Liver (tissue), 9 donors: ENCODE measurements around the gene TUBB6. TPM values are rescaled to one million over a fixed set of nuclear protein-coding genes. Genes with fewer than 3 reads are reported as not detected.

Experiments used
- DNase-seq: peaks from one replicate; pipeline ENCODE4 v3.0.0-alpha.2; 2017; ENCODE audit warnings: low spot score
- H3K27ac ChIP-seq, 2 donors: one replicate each; pipeline ENCODE4 v1.7.0; 2013; ENCODE audit warnings: inconsistent platforms in 2 of 2, low read length in 2 of 2, control low read depth in 1 of 2, low read depth in 1 of 2, mild to moderate bottlenecking in 1 of 2
- H3K27me3 ChIP-seq, 4 donors: one replicate each; pipeline versions ENCODE4 v1.6.1 to v1.7.0; 2013; ENCODE audit warnings: low read length in 3 of 4, inconsistent platforms in 1 of 4, mild to moderate bottlenecking in 1 of 4, moderate library complexity in 1 of 4; ENCODE audit not compliant: control insufficient read depth in 4 of 4, insufficient read depth in 4 of 4
- H3K36me3 ChIP-seq, 4 donors: one replicate each; pipeline versions ENCODE4 v1.6.1 to v1.7.0; 2013; ENCODE audit warnings: low read length in 3 of 4, mild to moderate bottlenecking in 3 of 4, low read depth in 1 of 4, moderate library complexity in 1 of 4; ENCODE audit not compliant: control insufficient read depth in 4 of 4, insufficient read depth in 3 of 4
- H3K4me1 ChIP-seq, 4 donors: one replicate each; pipeline versions ENCODE4 v1.6.1 to v1.7.0; 2013; ENCODE audit warnings: low read length in 3 of 4, mild to moderate bottlenecking in 3 of 4, moderate library complexity in 1 of 4; ENCODE audit not compliant: control insufficient read depth in 4 of 4, insufficient read depth in 4 of 4
- H3K4me3 ChIP-seq, 3 donors: one replicate each; pipeline versions ENCODE4 v1.6.1 to v1.7.0; 2013; ENCODE audit warnings: low read length in 3 of 3, control low read depth in 1 of 3, low read depth in 1 of 3, mild to moderate bottlenecking in 1 of 3
- H3K9ac ChIP-seq, 2 donors: one replicate each; pipeline ENCODE4 v1.7.0; 2013; ENCODE audit warnings: low read length in 2 of 2, mild to moderate bottlenecking in 2 of 2, moderate library complexity in 2 of 2, control low read depth in 1 of 2, low read depth in 1 of 2
- H3K9me3 ChIP-seq, 4 donors: one replicate each; pipeline versions ENCODE4 v1.6.1 to v1.7.0; 2013; ENCODE audit warnings: low read length in 3 of 4; ENCODE audit not compliant: control insufficient read depth in 4 of 4
- CTCF ChIP-seq: fragments of 150-350 bp; IDR thresholded peaks from 2 replicates; pipeline ENCODE4 v1.5.1; 2017; ENCODE audit warnings: improper control_type of control experiment, low read depth, low read length; ENCODE audit not compliant: missing input control
- EGR1 ChIP-seq, 2 donors: IDR thresholded peaks; 2 replicates each; pipeline ENCODE4 v1.6.1; 2016 to 2018; ENCODE audit warnings: antibody characterized with exemption in 2 of 2, low read depth in 2 of 2
- FOXA1 ChIP-seq: IDR thresholded peaks from 2 replicates; pipeline ENCODE4 v1.6.1; 2016; ENCODE audit warnings: antibody characterized with exemption
- FOXA2 ChIP-seq: IDR thresholded peaks from 2 replicates; pipeline ENCODE4 v1.6.1; 2016; ENCODE audit warnings: antibody characterized with exemption
- GABPA ChIP-seq, 2 donors: IDR thresholded peaks in 1 of 2; conservative IDR thresholded peaks in 1 of 2; 2 replicates each; pipeline ENCODE4 v1.6.1; 2016; ENCODE audit warnings: antibody characterized with exemption in 2 of 2, mild to moderate bottlenecking in 1 of 2, moderate library complexity in 1 of 2
- HNF4A ChIP-seq, 2 donors: conservative IDR thresholded peaks; 2 replicates each; pipeline ENCODE4 v1.6.1; 2016; ENCODE audit warnings: antibody characterized with exemption in 2 of 2, mild to moderate bottlenecking in 2 of 2
- HNF4G ChIP-seq: IDR thresholded peaks from 2 replicates; pipeline ENCODE4 v1.6.1; 2016; ENCODE audit warnings: antibody characterized with exemption
- JUND ChIP-seq, 2 donors: IDR thresholded peaks; 2 replicates each; pipeline ENCODE4 v1.6.1; 2016; ENCODE audit warnings: antibody characterized with exemption in 2 of 2
- MAX ChIP-seq: IDR thresholded peaks from 2 replicates; pipeline ENCODE4 v1.6.1; 2016; ENCODE audit warnings: antibody characterized with exemption
- NR2F2 ChIP-seq: IDR thresholded peaks from 2 replicates; pipeline ENCODE4 v1.6.1; 2016; ENCODE audit warnings: antibody characterized with exemption
- RAD21 ChIP-seq, 2 donors: IDR thresholded peaks; 2 replicates each; pipeline ENCODE4 v1.6.1; 2016; ENCODE audit warnings: antibody characterized with exemption in 2 of 2, mild to moderate bottlenecking in 2 of 2
- RXRA ChIP-seq, 2 donors: IDR thresholded peaks; 2 replicates each; pipeline ENCODE4 v1.6.1; 2017 to 2018; ENCODE audit warnings: antibody characterized with exemption in 2 of 2, mild to moderate bottlenecking in 1 of 2
- SP1 ChIP-seq: IDR thresholded peaks from 2 replicates; pipeline ENCODE4 v1.6.1; 2018; ENCODE audit warnings: antibody characterized with exemption, mild to moderate bottlenecking
- TAF1 ChIP-seq: conservative IDR thresholded peaks from 2 replicates; pipeline ENCODE4 v1.6.1; 2016; ENCODE audit warnings: antibody characterized with exemption, mild to moderate bottlenecking
- YY1 ChIP-seq: IDR thresholded peaks from 2 replicates; pipeline ENCODE4 v1.6.1; 2016; ENCODE audit warnings: antibody characterized with exemption, mild to moderate bottlenecking
- WGBS: extraction: QIAGEN DNeasy Blood & Tissue Kit; methylation state at CpG from one replicate; pipeline ENCODE4 v1.1.7; 2013; 5-methylcytosine and 5-hydroxymethylcytosine counted together
- polyA plus RNA-seq, 2 donors: library from polyadenylated mRNA; stranded (reverse) in 1 of 2; unstranded in 1 of 2; fragments of 200-250 nt in 1 of 2; fragments of >200 nt in 1 of 2; fragmentation: Nextera tagmentation in 1 of 2; extraction: Ambion mirVana in 1 of 2; gene quantifications; one replicate each; pipeline versions ENCODE4 v1.2.1 to v1.2.3, GENCODE V29; 2013 to 2015
- total RNA-seq, 2 donors: library from RNA; depleted of rRNA; stranded (reverse); fragments of >200 nt; gene quantifications; one replicate each; pipeline ENCODE4 v1.2.3, GENCODE V29; 2014
- TF ChIP-seq, protein P1 (sequence below): IDR thresholded peaks from 2 replicates; pipeline ENCODE4 v1.6.1; 2016; ENCODE audit warnings: antibody characterized with exemption
- donor health status: healthy.
- donor health status: healthy.
- donor health status: healthy.
- donor health status: healthy.
- donor health status: healthy.

TUBB6 gene
- total and polyA plus RNA-seq, 4 donors, result 5.5 to 347 (median 17.5) TPM

GRCh38 chr18:12271376-12272235, 36.4 kb upstream of the TUBB6 start:
- Histone ChIP-seq H3K4me1 (peaks cover 0 to 3% (median 0%) of the 10 kb centered on the region in 4 donors), H3K9me3 (no peaks in the 10 kb centered on the region), H3K9ac (no peak overlapping the region), H3K27ac (peak overlapping the region; percentile 48 to 50), H3K36me3 (no peaks in the 10 kb centered on the region), H3K27me3 (no peaks in the 10 kb centered on the region), H3K4me3 (peak overlapping the region in 1 of 3 donors; percentile 47)
- 21% methylated on average over 51 of the region's 51 CpGs for WGBS
- peak; percentile 89 for DNase-seq
- TF ChIP-seq, protein P1, sequence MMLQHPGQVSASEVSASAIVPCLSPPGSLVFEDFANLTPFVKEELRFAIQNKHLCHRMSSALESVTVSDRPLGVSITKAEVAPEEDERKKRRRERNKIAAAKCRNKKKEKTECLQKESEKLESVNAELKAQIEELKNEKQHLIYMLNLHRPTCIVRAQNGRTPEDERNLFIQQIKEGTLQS, result no peak
- TF ChIP-seq RXRA (IDR thresholded peaks at IDR 0.05), result no peak
- no peak for TF ChIP-seq MAX
- TF ChIP-seq NR2F2, result no peak
- TF ChIP-seq JUND (IDR thresholded peaks at IDR 0.05), result no peak
- peak; percentile 28 for TF ChIP-seq CTCF
- TF ChIP-seq FOXA1, result no peak
- TF ChIP-seq FOXA2, result no peak
- TF ChIP-seq RAD21 (IDR thresholded peaks at IDR 0.05), result peak; percentile 41 to 67
- no peak for TF ChIP-seq HNF4G
- TF ChIP-seq YY1, result no peak
- TF ChIP-seq EGR1 (IDR thresholded peaks at IDR 0.05; ENCODE audit: low read depth in 2 of 2), result no peak
- no peak for TF ChIP-seq TAF1
- no peak for TF ChIP-seq HNF4A (conservative IDR thresholded peaks at IDR 0.05)
- TF ChIP-seq SP1, result no peak

- 96% methylated on average over 4 of the region's 4 CpGs for WGBS
- Histone ChIP-seq H3K27me3 (no peaks in the 10 kb centered on the region), H3K27ac (no peak overlapping the region), H3K9ac (no peak overlapping the region), H3K4me1 (peaks cover 0 to 3% (median 0%) of the 10 kb centered on the region in 4 donors), H3K4me3 (no peak overlapping the region), H3K9me3 (no peaks in the 10 kb centered on the region), H3K36me3 (no peaks in the 10 kb centered on the region)
- DNase-seq, result no peak
- TF ChIP-seq GABPA (IDR thresholded peaks at IDR 0.05 in 1 of 2, conservative IDR thresholded peaks at IDR 0.05 in 1 of 2), result no peak
- TF ChIP-seq, protein P1, result no peak
- TF ChIP-seq YY1, result no peak
- TF ChIP-seq RXRA (IDR thresholded peaks at IDR 0.05), result no peak
- no peak for TF ChIP-seq FOXA2
- TF ChIP-seq FOXA1, result no peak
- TF ChIP-seq NR2F2, result no peak
- no peak for TF ChIP-seq EGR1 (IDR thresholded peaks at IDR 0.05; ENCODE audit: low read depth in 2 of 2)
- TF ChIP-seq HNF4G, result no peak
- no peak for TF ChIP-seq MAX
- no peak for TF ChIP-seq SP1
- no peak for TF ChIP-seq TAF1
Observed at GRCh38 chr18:12274793-12275192, 33.2 kb upstream of the TUBB6 start.
